ENCODE results near the gene BRD3OS.
A peak's percentile ranks its signal among the peaks of the same experiment; 100 is the strongest.
"Not testable (repeated sequence)": the region's sequence is repeated elsewhere in the genome, so short reads cannot be mapped to it uniquely, and the experiment has no call there.

The BRD3OS gene

DNA sequence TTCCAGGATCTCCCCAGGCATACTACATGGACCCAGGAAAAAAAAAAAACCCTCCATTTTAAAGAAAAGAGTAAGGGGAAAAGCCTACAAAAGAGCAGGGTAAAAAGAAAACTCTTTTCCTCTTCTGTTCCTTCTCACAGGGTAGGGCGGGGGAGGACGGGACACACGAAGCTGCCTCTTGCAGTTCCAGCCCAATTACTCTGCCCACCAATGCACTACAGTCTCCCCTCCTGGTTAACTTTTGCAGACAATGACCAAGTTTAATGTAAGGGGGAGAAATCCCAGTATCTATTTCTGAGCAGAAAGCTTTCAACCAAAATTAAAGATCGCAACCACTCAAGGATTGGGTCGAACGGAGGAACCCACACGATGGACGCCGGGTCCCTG, 41.2 kb downstream of the BRD3OS start:
- no peak for DNase-seq

DNA sequence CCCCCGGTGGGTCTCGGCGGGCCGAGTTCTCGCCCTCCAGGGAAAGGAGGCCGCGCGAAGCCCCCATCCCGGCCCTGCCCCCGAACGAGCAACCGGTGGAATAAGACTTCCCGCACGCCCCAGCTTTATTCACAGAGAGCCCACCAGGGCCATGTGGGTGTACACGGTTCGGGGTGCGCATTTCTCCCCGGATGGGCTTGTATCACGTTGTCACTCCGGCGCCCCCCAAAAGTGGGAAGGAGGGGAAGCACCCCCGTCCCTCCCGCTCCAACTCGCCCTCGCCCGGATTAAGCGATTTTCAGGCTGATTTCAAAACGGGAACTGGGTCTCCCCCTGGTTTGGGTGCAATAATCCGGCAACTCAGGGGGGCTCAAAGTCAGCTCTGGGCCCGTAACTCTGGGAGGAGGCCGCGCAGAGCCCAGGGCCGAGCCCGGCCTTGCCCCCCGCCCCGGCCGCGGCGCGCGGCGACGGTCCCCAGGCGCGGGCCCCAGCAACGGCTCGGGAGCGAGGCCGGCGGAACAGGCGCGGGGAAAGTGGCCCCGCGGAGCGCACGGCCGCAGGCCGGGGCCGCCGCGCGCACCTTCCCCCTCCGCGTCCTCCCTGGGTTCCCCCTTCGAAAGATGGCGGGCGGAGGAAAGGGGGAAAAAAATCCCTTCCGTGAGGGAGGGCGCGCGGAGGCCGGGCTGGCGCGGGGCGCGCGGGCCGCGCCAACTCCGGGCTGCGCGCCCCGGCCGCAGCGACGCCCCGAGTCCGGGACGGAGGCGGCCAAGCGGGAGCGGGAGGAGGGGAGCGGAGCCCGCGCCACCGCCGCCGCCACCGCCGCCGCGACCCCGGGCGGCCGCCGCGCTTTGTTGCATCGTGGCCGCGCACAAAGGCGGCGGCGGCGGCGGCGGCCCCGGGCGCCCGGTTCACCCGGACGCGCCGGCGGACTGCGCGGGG, 41.9 kb downstream of the BRD3OS start:
- DNase-seq: peak; percentile 43

DNA sequence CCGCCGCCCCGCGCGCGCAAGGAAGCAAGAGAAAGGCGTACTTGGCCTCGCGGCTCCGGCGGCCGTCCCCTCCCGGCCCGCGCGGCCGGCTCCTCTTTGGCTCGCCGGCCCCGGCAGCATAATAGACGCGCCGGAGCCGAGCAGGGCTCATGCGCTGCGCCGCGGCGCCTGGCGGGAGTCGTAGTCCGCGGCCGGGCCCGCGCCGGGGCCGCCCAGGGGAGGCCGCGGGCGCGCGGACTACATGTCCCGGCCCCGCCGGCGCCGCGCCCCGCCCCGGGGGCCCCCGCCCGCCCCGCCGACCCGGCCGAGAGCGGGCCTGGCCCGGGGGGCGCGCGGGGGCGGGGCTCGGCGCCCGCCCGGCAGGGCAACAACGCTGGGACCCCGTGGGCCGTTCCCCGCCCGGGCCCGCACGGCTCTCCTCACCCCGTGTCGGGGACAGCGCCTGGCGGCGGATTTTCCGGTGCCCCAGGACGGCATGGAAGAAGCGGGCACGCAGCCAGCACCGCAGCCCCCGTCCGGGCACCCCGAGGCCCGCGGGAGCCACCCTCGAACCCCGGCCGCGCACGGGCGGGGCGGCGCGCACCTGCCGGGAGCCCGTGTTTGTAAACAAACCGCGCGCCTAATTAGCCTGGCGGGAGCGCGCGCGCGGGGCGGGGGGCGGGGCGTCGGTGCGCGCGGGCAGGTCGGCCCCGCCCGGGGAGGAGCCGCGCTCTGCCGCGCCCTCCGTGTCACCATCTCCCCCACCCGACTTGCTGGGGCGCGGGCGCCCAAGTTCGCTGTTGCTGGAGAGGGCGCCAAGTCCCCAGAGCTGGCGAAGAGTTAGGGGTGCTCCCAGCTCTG, 42.8 kb downstream of the BRD3OS start, which contains the start of gene BRD3:
Gene BRD3 (minus strand): TSS at position 123 of the 840 bp plus-strand sequence. CDS start 14,549 bp downstream, outside the sequence.
- DNase-seq: peak; percentile 92

DNA sequence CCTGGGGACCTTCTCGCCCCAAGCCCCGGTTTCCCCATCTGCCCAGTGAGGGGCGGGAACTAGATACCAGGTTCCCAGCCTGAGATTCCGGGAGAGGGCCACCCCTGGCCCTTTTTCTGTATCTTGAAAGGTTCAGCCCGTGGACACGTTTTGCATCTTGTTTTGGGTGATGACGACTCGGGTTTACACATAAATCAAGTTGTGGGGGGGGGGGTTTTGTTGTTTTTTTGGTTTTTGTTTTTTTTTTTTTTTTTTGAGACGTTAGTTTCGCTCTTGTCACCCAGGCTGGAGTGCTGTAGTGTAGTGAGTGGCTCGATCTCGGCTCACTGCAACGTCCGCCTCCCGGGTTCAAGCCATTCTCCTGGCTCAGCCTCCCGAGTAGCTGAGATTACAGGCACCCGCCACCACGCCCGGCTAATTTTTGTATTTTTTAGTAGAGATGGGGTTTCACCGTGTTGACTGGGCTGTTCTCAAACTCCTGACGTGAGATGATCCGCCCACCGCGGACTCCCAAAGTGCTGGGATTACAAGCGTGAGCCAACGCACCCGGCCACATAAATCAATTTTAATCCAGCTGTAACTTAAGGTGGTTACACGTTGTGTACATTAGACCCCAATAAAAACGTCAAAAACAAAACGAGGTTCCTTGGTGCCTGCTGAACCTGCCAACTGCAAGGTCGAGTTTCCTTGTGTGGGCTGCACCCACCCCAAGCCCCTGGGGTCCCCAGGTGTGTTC, 43.6 kb downstream of the BRD3OS start:
- no peak for DNase-seq

DNA sequence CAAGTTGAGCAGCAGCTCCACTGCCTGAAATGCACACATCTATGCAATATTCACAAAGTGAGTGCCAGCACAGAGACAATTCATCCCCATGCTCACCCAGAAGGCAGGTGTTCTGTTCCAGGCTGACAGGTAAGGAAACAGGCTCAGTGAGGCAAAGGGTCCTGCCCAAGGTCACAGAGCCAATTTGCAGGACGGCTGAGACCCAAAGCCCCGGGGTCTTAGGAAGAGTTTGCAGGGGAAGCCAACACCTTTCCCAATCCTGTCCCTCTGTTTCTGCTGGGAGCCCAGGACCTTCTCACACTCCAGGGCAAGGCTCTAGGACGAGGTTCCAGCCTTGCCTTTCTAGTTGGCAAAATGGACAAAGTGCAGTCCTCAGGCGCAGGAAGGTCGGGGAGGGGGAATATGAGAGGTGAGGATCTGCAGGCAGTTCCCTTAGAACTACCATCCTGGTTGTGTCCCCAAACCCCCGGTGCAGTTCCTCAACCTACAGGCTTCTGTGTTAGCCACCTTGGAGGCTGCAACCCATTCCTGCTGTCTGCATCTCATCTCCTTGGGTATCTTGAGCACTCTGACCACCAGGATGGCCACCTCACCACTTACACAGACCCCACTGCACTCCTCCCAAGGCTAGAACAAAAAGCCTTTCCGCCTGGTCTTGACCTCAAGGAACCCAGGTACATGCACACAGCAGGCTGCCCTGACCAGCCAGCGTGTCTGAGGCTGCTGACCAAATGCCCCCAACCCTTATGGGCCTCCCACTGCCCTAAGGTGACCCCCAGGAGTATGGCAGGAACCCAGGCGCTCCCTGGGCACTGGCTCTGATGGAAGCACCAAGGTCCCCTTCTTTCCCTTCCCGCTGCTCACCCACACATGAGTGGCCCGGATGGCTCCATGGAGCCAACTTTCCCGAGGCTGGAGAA, 44.5 kb downstream of the BRD3OS start:
- DNase-seq: no peak

DNA sequence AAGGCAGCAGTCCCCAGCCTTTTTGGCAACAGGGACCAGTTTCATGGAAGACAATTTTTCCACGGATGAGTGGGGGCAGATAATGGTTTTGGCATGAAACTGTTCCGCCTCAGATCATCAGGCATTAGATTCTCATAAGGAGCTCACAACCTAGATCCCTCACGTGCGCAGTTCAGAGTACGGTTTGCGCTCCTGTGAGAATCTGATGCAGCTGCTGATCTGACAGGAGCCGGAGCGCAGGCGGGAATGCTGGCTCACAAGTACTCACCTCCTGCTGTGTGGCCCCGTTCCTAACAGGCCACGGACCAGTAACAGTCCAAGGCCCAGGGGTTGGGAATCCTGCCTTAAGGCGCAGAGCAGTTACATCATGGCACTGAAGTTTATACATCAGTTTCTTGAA, 45.9 kb downstream of the BRD3OS start:
- DNase-seq: no peak

DNA sequence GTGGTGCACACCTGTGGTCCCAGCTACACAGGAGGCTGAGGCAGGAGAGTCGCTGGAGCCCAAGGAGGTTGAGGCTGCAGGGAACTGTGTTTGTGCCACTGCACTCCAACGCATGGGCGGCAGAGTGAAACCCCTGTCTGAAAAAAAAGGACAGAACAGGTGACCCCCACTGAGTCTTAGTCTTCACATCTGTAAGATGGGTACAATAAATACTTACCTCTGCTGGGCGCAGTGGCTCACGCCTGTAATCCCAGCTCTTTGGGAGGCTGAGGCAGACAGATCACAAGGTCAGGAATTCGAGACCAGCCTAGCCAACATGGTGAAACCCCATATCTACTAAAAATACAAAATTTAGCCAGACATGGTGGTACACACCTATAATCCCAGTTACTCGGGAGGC, 47.4 kb downstream of the BRD3OS start:
- not testable (repeated sequence) for DNase-seq

DNA sequence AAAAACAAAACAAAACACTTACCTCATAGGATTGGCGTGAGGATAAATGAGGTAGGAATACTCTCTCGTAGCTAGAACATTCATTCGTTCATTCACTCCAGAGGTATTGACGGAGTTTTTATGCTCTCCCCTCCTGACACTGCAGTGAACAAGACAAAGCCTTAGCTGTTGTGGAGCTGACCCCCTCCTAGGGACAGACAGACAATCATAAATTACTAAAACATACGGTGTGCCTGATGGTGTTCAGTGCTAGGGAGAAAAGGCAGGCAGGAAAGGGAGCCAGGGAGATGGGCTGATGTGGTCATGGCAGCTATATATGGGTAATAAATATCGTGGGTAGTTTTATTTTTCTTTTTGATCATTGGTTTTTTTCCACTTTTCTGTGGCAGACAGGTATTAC, 48.2 kb downstream of the BRD3OS start:
- no peak for DNase-seq

DNA sequence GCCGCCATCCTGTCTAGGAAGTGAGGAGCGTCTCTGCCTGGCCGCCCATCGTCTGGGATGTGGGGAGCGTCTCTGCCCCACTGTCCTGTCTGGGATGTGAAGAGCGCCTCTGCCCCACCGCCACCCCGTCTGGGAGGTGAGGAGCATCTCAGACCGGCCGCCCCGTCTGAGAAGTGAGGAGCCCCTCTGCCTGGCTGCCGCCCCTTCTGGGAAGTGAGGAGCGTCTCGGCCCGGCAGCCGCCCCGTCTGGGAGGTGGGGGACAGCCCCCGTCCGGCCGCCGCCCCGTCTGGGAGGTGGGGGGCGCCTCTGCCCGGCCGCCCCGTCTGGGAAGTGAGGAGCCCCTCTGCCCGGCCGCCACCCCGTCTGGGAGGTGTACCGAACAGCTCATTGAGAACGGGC, 50.4 kb downstream of the BRD3OS start:
- not testable (repeated sequence) for DNase-seq

DNA sequence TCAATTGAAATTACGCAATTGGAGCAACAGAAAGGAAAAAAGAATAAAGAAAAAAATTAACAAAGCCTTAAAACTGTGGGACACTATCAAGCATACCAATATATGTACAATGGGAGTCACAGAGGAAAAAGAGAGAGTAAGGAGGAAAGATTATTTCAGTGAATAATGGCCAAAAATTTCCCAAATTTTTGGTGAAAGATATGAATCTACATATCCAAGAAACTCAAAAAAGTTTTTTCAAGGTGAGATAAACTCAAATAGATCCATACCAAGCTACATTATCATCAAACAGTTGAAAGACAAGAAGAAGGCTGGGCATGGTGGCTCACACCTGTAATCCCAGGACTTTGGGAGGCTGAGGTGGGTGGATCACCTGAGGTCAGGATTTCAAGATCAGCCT, 51.4 kb downstream of the BRD3OS start:
- no peak for DNase-seq

Data from fibroblast of skin of abdomen (primary cell).